WTC11 (cell line): ENCODE data around the gene KPTN. TPM values are rescaled to one million over a fixed set of nuclear protein-coding genes. Genes with fewer than 3 reads are reported as not detected.
A peak's percentile ranks its signal among the peaks of the same experiment; 100 is the strongest.

ENCODE experiments used
- ATAC-seq: fragments of 200-7000 bp; cut with Tn5 transposase; 2 replicates; pipeline ENCODE4 v1.10.0; 2021; ENCODE audit warnings: mild to moderate bottlenecking, moderate library complexity
- CTCF ChIA-PET: fragments of 300-600 bp; sonication (Branson Sonifier 250); formaldehyde crosslinking; loops from one replicate; lab custom pipeline; 2021; ENCODE audit warnings: antibody characterized with exemption; lab: Charles Lee
- POLR2A ChIA-PET: fragments of 350-600 bp; sonication (Branson Sonifier 250); formaldehyde crosslinking; loops from one replicate; lab custom pipeline; 2021; ENCODE audit warnings: antibody characterized with exemption; lab: Charles Lee
- DNase-seq: peaks from one replicate; pipeline ENCODE4 v3.0.0; 2021; ENCODE audit warnings: low spot score
- H3K27ac Mint-ChIP-seq: 2 replicates; pipeline ENCODE4 v1.8.0; 2021; ENCODE audit warnings: mixed read lengths
- H3K27me3 Mint-ChIP-seq: 2 replicates; pipeline ENCODE4 v1.8.0; 2021; ENCODE audit warnings: low read depth, mild to moderate bottlenecking, moderate library complexity, mixed read lengths
- H3K36me3 Mint-ChIP-seq: 2 replicates; pipeline ENCODE4 v1.8.0; 2021; ENCODE audit warnings: mixed read lengths
- H3K4me1 Mint-ChIP-seq: 2 replicates; pipeline ENCODE4 v1.8.0; 2022; ENCODE audit warnings: mixed read lengths
- H3K4me3 Mint-ChIP-seq: 2 replicates; pipeline ENCODE4 v1.8.0; 2021; ENCODE audit warnings: mild to moderate bottlenecking, moderate library complexity, mixed read lengths
- H3K9me3 Mint-ChIP-seq: 2 replicates; pipeline ENCODE4 v1.8.0; 2021; ENCODE audit warnings: mixed read lengths
- EMX1 ChIP-seq: fragments of 250-450 bp; sonication (Bioruptor Pico); IDR thresholded peaks from 2 replicates; pipeline ENCODE4 v1.8.0; 2021; ENCODE audit warnings: mild to moderate bottlenecking
- FOXK1 ChIP-seq: sonication (generic); formaldehyde crosslinking; IDR thresholded peaks from 2 replicates; pipeline ENCODE4 v1.8.0; 2022; ENCODE audit warnings: mild to moderate bottlenecking, moderate library complexity, missing genetic modification reagents
- FOXP1 ChIP-seq: sonication (generic); formaldehyde crosslinking; IDR thresholded peaks from 2 replicates; pipeline ENCODE4 v1.8.0; 2022; ENCODE audit warnings: missing genetic modification reagents, mild to moderate bottlenecking, moderate library complexity, borderline replicate concordance
- JUN ChIP-seq: sonication (generic); formaldehyde crosslinking; IDR thresholded peaks from 2 replicates; pipeline ENCODE4 v1.8.0; 2023; ENCODE audit warnings: mild to moderate bottlenecking, missing genetic modification reagents
- KAT7 ChIP-seq: sonication (generic); formaldehyde crosslinking; IDR thresholded peaks from 2 replicates; pipeline ENCODE4 v1.8.1; 2023; ENCODE audit warnings: missing genetic modification reagents, mild to moderate bottlenecking, borderline replicate concordance
- MLX ChIP-seq: sonication (generic); formaldehyde crosslinking; IDR thresholded peaks from 2 replicates; pipeline ENCODE4 v1.8.1; 2023; ENCODE audit warnings: mild to moderate bottlenecking, missing genetic modification reagents, moderate library complexity
- MYBL2 ChIP-seq: sonication (generic); formaldehyde crosslinking; IDR thresholded peaks from 2 replicates; pipeline ENCODE4 v1.8.1; 2023; ENCODE audit warnings: mild to moderate bottlenecking, moderate library complexity, missing genetic modification reagents
- OVOL2 ChIP-seq: fragments of 250-450 bp; sonication (Bioruptor Pico); IDR thresholded peaks from 2 replicates; pipeline ENCODE4 v1.9.0; 2021; ENCODE audit warnings: mild to moderate bottlenecking, borderline replicate concordance
- RELA ChIP-seq: sonication (generic); formaldehyde crosslinking; IDR thresholded peaks from 2 replicates; pipeline ENCODE4 v1.8.1; 2022; ENCODE audit warnings: missing genetic modification reagents, mild to moderate bottlenecking, borderline replicate concordance
- TCF7 ChIP-seq: sonication (generic); formaldehyde crosslinking; IDR thresholded peaks from 2 replicates; pipeline ENCODE4 v1.8.0; 2022; ENCODE audit warnings: mild to moderate bottlenecking, low read depth, missing genetic modification reagents, moderate library complexity
- TEAD4 ChIP-seq: sonication (generic); formaldehyde crosslinking; IDR thresholded peaks from 2 replicates; pipeline ENCODE4 v1.8.0; 2022; ENCODE audit warnings: mild to moderate bottlenecking, missing genetic modification reagents
- USF1 ChIP-seq: sonication (generic); formaldehyde crosslinking; IDR thresholded peaks from 2 replicates; pipeline ENCODE4 v1.8.0; 2022; ENCODE audit warnings: mild to moderate bottlenecking, missing genetic modification reagents
- ZBTB21 ChIP-seq: sonication (generic); formaldehyde crosslinking; IDR thresholded peaks from 2 replicates; pipeline ENCODE4 v1.8.1; 2023; ENCODE audit warnings: mild to moderate bottlenecking, missing genetic modification reagents, borderline replicate concordance
- ZBTB43 ChIP-seq: sonication (generic); formaldehyde crosslinking; IDR thresholded peaks from 2 replicates; pipeline ENCODE4 v1.8.1; 2023; ENCODE audit warnings: mild to moderate bottlenecking, missing genetic modification reagents
- ZNF219 ChIP-seq: sonication (generic); formaldehyde crosslinking; IDR thresholded peaks from 2 replicates; pipeline ENCODE4 v1.8.0; 2023; ENCODE audit warnings: missing genetic modification reagents, mild to moderate bottlenecking, borderline replicate concordance
- ZNF423 ChIP-seq: fragments of 250-450 bp; sonication (Bioruptor Pico); IDR thresholded peaks from 2 replicates; pipeline ENCODE4 v2.1.2; 2022; ENCODE audit warnings: mild to moderate bottlenecking, moderate library complexity
- total RNA-seq: library from RNA; stranded (reverse); gene quantifications from 3 replicates; pipeline ENCODE4 v1.2.3, GENCODE V29; 2021
- TF ChIP-seq, protein P1 (sequence below): sonication (generic); formaldehyde crosslinking; IDR thresholded peaks from 2 replicates; pipeline ENCODE4 v1.8.1; 2023; ENCODE audit warnings: mild to moderate bottlenecking, missing genetic modification reagents
- TF ChIP-seq, protein P2 (sequence below): sonication (generic); formaldehyde crosslinking; conservative IDR thresholded peaks from 2 replicates; pipeline ENCODE4 v1.8.1; 2022; ENCODE audit warnings: mild to moderate bottlenecking, missing genetic modification reagents
- TF ChIP-seq, protein P3 (sequence below): sonication (generic); formaldehyde crosslinking; IDR thresholded peaks from 2 replicates; pipeline ENCODE4 v1.8.0; 2022; ENCODE audit warnings: mild to moderate bottlenecking, missing genetic modification reagents

Gene KPTN
- total RNA-seq, 1 experiment from 2014 or later = 24.5 TPM

DNA sequence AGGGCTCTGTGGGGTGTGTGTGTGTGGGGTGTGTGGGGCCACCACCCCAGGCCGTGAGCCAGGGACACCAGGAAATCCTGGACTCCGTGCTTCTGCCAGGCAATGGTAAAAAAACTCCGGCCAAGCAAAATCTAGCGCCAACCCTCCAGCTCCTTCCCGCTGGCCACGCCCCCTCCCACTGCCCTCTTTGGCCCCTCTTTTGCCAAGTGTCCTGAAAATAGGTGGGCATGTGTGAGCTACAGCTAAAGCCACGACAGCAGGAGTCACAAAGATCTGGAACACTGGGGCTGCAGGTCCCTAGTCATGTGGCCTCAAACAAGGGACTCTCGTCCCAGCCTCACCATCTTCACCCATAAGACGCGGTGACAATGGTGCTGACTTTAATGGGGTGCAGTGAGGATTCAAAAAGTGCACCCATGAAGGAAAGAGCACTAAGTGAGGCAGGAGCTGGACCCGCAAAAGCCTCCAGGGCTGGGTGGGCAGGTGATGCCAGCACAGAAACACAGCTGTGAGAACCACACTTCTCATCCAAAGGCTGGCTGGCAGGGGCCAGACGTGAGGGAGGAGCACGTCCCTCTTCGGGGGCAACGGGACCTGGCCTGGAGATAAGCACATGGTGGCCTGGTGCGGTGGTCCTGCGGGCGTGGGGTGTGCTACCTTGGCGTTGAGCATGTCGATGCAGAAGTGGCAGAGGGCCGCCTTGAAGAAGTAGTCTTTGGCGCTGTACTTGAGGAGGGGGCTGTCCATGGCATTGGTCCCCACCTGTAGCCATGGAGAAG lies 7.5 kb upstream of the KPTN start:
- Mint-ChIP-seq H3K4me1 (peaks cover 5% of the 10 kb centered on the region; the same call in 1 of the 2 replicates), H3K4me3 (no peak overlapping the region), H3K36me3 (peaks cover 5% of the 10 kb centered on the region; the same call in 1 of the 2 replicates), H3K9me3 (no peaks in the 10 kb centered on the region), H3K27me3 (no peaks in the 10 kb centered on the region), H3K27ac (no peak overlapping the region)
- ChIA-PET POLR2A (no interaction called here), CTCF (interaction anchor here (1.1 to 2.4 kb wide), 5 partner anchors 8 to 222 kb away, joined by 3 to 10 read pairs (median 4); partner anchors contain the start of genes EHD2, KPTN and NAPA)
- no peak for ATAC-seq
- DNase-seq = no peak
- TF ChIP-seq RELA (no peak), FOXP1 (0 out of 2 replicates have a peak, but pooled peaks have one; percentile 27), ZNF423 (CRISPR knock-in tag) (no peak)
- TF ChIP-seq, all 79 proteins: peak for 1

- no peak for ATAC-seq
- POLR2A ChIA-PET = no interaction called here
- Mint-ChIP-seq H3K4me1 (peaks cover 5% of the 10 kb centered on the region; the same call in 1 of the 2 replicates), H3K36me3 (peaks cover 5% of the 10 kb centered on the region; the same call in 1 of the 2 replicates), H3K27ac (0 out of 2 replicates have a peak overlapping the region, but pooled peaks have one; percentile 11), H3K9me3 (no peaks in the 10 kb centered on the region), H3K27me3 (no peaks in the 10 kb centered on the region), H3K4me3 (no peak overlapping the region)
- TF ChIP-seq ZBTB43 (no peak), ZBTB21 (CRISPR knock-in tag) (no peak), USF1 (CRISPR knock-in tag) (no peak), JUN (CRISPR knock-in tag) (no peak)
- CTCF ChIA-PET = interaction anchor here (1.1 to 1.8 kb wide), 4 partner anchors 25 to 222 kb away, joined by 3 to 9 read pairs (median 4); partner anchors contain the start of genes EHD2 and NAPA
- DNase-seq = no peak
Measured at GRCh38 chr19:47490847-47491246, 6.8 kb upstream of the KPTN start.

DNA sequence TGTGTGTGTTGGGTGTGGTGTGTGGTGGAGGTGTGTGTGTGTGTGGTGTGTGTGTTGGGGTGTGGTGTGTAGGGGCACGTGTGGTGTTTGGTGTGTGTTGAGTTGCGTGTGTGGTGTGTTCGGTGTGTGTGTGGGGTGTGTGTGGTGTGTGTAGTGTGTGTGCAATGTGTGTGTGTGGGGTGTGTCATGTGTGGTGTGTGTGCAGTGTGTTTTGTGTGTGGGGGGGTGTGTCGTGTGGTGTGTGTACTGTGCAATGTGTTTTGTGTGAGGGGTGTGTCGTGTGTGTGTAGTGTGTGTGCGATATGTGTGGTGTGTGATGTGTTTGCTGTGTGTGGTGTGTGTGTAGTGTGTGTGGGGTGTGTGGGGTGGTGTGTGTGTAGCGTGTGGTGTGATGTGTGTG lies 6.0 kb upstream of the KPTN start:
- Mint-ChIP-seq H3K36me3 (peaks cover 5% of the 10 kb centered on the region; the same call in 1 of the 2 replicates), H3K27me3 (no peaks in the 10 kb centered on the region), H3K4me3 (no peak overlapping the region), H3K27ac (peak overlapping the region; percentile 80), H3K9me3 (no peaks in the 10 kb centered on the region), H3K4me1 (peaks cover 5% of the 10 kb centered on the region)
- ChIA-PET POLR2A (no interaction called here), CTCF (interaction anchor here (1.2 kb wide), 1 partner anchor 25 kb away, joined by 3 read pairs; the partner anchor contains the start of gene NAPA)
- ATAC-seq (no peak), DNase-seq (no peak)
- TF ChIP-seq JUN (CRISPR knock-in tag) (no peak), KAT7 (CRISPR knock-in tag) (no peak), TEAD4 (CRISPR knock-in tag) (no peak), MLX (no peak), MYBL2 (CRISPR knock-in tag) (no peak), RELA (no peak), ZNF219 (CRISPR knock-in tag) (no peak), TCF7 (CRISPR knock-in tag) (no peak), EMX1 (CRISPR knock-in tag) (no peak), FOXK1 (no peak), ZBTB21 (CRISPR knock-in tag) (no peak), OVOL2 (CRISPR knock-in tag) (no peak)
- TF ChIP-seq, protein P1, sequence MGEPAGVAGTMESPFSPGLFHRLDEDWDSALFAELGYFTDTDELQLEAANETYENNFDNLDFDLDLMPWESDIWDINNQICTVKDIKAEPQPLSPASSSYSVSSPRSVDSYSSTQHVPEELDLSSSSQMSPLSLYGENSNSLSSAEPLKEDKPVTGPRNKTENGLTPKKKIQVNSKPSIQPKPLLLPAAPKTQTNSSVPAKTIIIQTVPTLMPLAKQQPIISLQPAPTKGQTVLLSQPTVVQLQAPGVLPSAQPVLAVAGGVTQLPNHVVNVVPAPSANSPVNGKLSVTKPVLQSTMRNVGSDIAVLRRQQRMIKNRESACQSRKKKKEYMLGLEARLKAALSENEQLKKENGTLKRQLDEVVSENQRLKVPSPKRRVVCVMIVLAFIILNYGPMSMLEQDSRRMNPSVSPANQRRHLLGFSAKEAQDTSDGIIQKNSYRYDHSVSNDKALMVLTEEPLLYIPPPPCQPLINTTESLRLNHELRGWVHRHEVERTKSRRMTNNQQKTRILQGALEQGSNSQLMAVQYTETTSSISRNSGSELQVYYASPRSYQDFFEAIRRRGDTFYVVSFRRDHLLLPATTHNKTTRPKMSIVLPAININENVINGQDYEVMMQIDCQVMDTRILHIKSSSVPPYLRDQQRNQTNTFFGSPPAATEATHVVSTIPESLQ (CRISPR knock-in tag) = no peak
- TF ChIP-seq, protein P2, sequence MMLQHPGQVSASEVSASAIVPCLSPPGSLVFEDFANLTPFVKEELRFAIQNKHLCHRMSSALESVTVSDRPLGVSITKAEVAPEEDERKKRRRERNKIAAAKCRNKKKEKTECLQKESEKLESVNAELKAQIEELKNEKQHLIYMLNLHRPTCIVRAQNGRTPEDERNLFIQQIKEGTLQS (CRISPR knock-in tag) = no peak
- TF ChIP-seq, protein P3, sequence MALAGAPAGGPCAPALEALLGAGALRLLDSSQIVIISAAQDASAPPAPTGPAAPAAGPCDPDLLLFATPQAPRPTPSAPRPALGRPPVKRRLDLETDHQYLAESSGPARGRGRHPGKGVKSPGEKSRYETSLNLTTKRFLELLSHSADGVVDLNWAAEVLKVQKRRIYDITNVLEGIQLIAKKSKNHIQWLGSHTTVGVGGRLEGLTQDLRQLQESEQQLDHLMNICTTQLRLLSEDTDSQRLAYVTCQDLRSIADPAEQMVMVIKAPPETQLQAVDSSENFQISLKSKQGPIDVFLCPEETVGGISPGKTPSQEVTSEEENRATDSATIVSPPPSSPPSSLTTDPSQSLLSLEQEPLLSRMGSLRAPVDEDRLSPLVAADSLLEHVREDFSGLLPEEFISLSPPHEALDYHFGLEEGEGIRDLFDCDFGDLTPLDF (CRISPR knock-in tag) = no peak
